Measurements from ENCODE around the gene SPINT1.

Gene SPINT1

DNA sequence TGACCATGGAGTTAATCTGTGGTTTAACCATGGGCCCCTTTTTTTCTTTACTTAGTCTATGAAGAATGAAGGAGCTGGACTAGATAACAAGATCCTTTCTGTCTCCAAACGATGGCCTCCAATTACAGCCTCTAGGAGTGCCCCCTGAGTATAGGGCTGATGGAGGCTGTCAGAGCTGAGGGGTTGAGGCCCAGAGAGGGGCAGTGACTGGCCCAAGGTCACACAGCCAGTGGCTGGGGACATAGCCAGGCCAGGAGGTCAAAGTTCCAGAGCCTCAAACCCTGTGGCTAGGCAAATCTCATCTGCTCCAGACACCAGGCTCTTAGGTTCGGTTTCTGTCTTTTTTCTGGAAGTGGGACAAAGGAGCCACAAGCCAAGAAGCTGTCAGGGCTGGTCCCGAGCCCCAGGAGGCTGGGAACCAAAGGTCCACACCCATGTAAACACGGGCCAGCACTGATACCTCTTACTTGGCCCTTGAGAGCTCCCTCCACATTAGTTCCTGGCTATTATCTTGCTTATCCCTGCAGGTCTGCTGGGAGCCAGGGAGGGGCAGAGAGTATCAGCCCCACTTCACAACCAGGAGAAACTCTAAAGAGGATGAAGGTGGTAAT lies 19.9 kb downstream of the SPINT1 start:
- FAIRE-seq, result no peak

DNA sequence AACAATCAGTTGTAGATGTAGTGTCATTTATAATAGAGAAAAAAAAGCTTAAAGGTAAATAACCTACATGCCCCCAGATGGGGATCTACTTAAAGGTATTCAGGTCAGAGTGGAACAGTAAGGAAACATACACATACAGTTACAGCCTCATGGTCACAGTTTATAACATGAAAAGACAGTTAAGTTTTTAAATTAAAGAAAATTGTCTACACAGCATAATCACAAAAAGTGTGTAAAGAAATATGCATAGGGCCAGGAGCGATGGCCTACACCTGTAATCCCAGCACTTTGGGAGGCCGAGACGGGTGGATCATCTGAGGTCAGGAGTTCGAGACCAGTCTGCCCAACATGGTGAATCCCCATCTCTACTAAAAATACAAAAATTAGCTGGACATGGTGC lies 23.4 kb downstream of the SPINT1 start:
- no peak for FAIRE-seq

DNA sequence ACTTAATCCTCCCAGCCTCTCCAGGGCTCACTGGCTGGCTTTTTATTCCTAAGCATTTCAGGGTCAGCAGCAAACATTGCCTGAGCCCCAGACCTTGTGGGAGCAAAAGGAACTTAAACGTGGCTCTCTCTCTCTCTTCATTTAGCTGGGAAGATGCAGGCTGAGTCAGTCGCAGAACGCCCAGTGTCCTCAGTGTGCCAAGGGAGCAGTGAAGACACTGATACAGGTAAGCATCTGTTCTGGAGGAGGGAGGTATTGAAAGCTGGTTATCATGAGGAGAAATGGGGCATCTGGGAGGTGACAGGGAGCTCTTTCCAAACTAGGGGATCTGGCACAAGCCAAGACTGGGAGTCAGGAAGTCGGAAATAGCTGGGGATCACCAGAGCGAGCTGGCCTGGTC lies 25.8 kb downstream of the SPINT1 start:
- no peak for FAIRE-seq

DNA sequence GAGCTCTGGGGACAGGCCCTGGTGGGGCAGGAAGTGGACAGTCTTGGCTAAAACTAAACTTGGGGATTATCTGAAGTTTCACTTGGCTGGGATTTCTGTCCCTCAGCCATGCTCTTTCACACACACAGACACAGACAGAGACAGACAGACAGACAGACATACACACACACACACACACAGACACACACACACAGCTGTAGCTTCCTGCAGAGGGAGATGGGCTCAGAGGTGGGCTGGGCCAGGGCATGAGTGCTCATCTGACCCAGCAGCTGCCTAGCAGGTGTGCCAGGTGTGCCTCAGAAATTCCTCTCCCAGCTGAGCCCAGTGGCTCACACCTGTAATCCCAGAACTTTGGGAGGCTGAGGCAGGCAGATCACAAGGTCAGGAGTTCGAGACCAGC lies 26.9 kb downstream of the SPINT1 start:
- no peak for FAIRE-seq

DNA sequence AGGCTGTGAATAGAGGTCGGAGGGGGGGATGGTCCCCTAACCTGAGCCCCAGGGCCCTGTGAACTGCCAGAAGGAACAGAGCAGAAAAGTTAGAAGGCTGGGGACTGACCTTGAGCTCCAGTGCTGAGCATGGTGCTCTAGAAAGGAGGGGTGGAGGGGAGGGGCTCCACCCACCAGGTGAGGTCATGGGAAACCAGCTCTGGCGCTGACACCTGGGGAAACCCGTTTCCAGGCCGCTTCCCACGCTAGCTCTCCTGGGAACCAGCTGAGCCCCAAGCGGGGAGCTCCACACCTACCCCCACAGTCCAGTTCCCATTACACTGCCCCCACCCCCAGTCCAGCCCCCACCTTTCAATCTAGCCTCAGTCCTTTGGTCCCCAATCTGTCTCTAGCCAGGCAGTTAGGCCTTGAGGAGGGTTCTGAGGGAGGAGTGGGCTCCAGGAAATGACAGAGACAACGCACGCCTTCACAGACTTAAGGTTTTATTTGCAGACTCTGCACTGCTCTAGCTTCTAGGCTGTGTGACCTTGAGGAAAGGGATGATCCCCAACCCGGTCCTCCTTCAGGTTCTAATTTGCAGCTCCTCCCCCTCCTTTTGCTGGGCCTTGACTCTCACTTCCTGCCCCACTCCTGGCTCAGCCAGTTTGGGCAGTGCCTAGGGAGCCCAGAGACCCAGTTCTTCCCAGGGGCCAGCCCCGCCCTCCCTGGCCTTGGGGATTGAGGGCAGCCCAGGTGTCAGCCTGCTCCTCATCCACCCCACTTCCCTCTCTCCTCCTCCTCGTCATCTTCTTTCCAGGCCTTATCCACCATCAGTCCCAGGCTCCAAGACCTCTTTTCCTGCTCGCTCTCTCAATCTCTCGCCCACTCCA lies 28.1 kb downstream of the SPINT1 start:
- no peak for FAIRE-seq

DNA sequence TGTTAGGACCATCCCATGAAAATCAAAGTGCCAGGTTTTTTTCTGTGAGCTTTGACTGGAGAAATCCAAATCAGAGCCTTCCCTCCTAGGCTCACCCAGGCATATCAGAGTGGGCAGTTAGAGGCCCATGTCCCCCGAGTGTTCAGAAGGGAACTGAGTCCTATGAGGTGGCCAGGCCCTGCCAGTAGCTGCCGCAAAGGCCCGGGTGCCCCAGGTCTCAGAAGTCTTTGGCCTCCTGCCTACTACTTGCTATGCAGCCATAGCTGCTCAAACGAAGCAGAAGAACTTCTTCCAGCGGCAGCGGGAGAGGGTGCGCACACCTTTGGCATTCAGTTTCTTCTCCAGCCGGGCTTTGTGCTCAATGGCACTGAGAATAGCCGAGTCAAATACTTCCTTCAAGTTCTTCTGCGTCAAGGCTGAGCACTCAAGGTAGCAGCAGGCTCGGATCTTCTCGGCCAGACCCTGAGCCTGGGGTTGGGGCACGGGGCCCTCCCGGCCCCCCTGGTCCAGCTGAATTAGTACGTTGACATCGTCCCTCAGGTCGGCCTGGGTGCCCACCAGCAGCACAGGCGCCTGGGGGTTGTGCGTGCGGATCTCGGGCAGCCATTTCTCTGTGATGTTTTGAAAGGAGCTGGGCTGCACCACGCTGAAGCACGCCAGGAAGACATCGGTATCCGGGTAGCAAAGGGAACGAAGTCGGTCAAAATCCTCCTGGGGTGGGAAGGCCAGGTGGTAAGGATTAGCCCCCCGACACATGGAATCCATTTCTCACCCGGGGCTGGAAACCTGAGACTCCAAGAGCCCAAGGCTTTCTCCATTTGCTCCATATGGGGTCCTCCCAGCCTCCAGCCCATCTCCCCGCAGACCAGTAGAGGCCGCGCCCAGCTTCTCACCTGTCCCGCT lies 29.2 kb downstream of the SPINT1 start:
- FAIRE-seq, result no peak

DNA sequence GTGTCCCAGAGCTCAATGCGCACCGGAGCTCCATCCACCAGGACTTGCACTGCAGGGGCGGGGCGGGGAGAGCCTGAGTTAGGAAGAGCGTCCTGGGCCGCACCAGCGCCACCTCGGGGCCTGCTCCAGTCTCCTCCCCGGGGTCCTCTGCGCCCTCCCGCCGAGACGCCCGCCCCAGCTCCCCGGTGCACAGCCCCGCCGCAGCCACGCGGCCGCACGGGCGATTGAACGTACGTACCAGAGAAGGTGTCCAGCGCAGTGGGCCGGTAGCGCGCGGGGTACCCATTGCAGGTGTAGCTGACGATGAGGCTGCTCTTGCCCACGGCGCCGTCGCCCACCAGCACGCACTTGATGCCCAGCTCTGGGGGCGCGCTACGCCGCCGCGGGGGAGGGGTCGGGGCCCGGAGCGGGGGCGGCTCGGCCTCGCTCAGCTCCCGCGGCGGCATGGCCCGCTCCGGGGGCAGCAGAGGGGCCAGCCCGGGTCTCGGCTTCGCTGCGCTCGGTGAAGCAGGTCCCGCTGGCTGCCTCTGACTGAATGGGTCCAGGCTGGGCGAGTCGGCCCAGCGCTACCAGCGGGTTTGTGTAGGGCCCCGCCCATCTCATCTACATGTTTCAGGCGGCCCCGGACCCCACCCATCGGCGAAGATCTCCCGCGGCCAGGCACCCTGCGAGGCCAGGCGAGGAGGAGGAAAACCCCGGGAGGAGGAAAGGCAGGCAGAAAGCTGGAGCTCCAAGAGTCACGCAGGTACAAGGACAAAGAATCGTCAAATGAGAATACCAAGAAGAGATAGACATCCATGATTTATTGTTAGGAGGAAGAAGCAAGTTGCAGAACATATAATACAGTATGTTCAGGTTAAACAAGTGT lies 30.1 kb downstream of the SPINT1 start, which contains the start of gene RHOV:
Gene RHOV, minus strand, starts transcription at position 541 of the 868 bp plus-strand sequence. Its CDS starts 95 bp downstream, at position 446.
- no peak for FAIRE-seq

DNA sequence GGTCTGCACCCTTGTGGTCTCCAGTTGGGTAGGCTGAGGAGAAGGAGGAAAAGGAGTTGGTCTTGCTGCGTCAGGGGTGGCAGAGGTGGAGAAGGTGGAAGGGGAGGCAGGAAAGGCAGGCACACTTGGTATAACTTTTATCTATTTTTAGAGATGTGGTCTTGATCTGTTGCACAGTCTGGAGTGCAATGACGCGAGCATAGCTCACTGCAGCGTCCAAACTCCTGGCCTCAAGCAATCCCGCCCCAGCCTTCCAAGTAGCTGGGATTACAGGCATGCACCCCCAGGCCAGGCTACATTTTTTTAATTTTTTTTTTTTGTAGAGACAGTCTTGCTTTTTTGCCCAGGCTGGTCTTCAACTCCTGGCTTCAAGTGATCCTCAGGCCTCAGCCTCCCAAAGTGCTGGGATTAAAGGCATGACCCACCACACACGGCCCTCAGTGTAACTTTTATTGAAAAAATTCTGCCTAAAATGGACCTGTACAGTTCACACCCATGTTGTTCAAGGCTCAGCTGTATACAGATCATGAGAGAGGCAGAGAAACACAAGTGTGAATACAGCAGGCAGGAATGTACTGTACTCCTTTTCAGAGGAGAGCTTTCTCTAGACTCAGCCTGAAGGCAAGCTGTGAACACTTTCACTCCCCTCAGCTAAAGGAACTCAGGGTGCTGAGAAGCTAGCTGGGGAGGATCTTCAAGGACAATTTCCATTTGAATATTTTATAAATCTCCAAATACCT lies 32.3 kb downstream of the SPINT1 start:
- no peak for FAIRE-seq

DNA sequence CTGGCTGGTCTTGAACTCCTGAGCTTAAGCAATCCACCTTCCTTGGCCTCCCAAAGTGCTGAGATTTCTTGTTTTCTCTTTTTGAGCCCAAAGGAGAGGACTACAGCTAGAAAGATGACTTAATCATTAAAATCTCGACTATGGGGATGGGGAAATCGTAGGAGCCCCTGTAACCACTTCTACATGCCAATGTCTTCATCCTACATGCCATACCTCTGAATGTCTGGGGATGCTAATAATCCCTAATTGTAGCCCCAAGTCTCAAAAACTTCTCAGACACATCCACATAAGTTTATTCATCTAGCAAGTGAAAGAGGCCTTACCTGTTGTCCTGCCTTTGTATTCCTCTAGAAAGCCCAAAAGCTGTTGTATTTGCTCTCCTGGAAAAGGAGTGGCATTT lies 33.8 kb downstream of the SPINT1 start:
- FAIRE-seq, result no peak

DNA sequence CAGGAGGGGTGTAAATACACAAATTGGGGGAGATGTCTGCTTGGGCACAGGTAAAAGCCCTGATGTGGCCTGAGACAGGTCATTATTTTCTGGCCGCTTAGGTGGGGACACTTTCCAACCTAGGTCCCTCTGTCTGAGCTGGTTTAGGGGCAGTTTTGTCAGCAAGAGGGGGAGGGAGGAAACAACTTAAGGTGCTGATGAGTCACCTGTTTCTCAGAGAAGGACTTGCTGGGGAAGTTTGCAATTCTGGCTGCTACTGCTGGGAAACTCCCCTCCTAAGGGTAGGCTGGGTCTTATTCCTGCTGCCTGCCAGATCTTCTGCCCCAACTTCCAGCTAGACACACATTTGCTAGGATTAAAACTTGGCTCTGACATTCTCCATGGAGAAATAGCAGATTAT lies 34.9 kb downstream of the SPINT1 start:
- FAIRE-seq, result no peak

DNA sequence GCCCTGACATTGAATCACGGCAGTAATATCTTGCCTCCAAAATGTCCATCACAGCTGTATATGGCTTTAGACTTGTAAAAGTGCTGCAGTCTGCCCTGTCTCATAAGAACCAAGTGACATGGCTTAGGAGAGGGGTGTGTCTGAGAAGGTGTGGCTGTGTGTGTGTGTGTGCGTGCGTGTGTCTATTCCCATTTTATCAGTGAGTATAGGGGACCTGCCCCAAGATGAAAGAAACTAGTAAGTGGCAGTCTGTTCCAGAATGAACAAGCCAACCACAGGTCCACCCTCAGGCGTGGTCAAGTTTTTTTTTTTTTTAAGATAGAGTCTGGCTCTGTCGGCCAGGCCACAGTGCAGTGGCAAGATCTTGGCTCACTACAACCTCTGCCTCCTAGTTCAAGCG lies 35.8 kb downstream of the SPINT1 start:
- no peak for FAIRE-seq

DNA sequence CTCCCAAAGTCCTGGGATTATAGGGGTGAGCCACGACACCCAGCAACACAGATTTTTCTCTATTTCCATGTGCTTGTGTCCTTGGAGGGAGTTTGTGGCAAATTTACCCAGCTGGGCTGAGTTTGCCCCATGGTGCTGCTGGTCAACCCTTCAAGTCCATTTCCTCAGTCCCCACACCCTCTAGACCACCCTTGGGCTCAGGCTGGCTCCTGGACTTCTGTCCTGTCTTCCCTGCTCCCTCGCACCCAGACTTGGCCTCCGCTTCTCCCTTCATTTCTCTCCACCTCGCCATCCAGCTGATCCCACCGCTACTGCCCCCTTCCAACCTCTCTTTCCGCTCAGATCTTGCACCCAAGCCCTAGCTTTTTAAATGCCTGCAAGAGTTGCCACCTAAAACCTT lies 37.5 kb downstream of the SPINT1 start:
- FAIRE-seq, result no peak

DNA sequence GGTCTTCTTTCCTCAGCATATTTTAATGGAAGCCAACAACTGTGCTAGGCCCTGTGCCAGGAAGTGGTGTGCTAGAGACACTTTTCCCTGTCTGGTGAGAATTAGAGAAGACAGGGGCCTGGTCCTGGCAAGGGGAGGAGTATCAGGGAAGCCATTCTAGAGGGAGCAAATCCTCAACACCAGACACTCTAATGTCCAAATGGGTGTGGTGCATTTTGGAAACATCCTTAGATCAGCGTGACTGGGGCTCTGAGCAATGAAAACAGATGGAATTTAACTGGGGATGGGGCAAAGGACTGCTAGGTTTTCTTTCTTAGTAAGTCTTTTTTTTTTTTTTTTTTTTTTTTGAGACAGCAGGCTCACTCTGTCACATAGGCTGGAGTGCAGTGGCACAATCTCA lies 42.7 kb downstream of the SPINT1 start:
- no peak for FAIRE-seq

DNA sequence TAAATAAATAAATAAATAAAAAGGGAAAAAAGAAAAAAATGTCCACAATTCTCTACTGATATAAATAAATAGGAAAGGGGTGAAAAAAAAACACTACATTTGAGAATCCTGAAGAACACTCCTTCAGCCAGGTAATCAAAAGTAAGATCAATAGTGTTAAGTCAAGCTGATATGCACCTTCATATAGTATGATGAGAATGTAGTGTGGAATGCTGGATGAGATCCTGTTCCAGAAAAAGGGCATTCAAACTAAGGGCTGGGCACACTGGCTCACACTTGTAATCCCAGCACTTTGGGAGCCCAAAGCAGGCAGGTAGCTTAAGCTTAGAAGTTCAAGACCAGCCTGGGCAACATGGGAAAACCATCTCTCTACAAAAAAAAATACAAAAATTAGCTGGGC lies 45.3 kb downstream of the SPINT1 start:
- FAIRE-seq, result no peak

DNA sequence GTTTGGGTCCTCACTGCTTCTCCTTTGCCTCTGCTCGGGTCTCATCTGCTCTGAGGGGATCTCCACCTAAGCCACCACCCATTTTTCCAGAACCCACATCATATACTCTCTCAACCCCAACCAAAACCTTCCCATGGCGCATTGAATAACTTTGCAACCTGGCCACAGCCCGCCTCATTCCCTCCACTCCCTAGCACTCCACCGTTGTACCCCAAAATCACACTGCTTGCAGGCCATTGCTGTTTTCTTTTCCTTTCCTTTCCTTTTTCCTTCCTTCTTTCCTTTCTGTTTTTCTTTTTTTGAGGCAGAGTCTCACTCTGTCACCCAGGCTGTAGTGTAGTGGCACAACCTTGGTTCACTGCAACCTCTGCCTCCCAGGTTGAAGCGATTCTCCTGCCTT lies 47.3 kb downstream of the SPINT1 start:
- no peak for FAIRE-seq

DNA sequence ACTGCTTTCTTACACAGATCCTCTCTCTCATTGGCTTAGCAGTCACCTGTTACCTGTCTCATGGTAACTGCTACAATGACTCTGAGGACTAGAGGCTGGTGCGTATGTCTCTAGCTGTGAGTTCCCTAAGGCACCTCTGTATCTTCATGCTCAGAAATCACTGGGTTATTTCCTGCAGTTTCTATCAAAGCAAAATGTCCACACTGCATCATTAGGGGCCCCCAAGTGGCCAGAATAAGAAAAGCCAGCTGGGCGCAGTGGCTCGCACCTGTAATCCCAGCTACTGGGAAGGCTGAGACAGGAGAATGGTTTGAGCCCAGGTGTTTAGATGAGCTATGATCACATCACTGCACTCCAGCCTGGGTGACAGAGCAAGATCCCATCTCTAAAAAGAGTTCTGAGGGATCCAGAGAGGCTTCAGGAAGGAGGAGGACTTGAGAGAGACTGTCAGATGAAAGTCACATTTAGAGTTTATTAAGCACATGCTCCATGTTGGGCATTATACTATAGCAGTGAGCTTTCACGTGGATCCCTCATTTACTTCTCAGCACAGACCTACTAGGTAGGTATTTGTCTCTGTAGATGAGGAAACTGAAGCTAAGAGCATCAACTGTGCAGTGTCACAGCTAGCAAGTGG lies 48.1 kb downstream of the SPINT1 start:
- no peak for FAIRE-seq

DNA sequence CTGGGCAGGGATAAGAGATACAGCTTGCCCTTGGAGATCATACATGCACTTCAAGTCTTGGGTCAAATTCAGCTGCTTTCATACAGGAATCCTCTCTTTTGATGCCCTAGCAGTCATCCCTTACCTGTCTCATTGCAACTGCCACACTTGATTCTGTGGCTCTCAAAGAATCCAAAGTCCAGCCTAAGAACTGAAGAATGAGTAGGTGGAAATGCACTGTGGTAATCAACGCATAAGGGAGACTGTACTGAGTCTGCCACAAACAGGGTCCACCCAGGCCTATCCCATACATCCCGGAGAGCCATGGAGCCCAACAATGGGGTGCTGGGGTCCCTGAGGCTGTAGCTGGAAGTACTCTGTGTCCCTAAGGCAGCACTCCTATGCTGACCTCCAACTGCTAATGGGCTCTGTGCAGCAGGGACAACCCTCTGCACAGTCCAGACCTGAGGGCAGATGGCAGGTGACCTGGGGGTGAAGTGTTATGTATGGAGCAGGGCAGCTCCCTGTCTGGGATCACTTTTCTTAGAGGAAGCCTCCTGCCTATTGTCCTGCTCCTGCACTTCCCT lies 48.7 kb downstream of the SPINT1 start:
- no peak for FAIRE-seq

DNA sequence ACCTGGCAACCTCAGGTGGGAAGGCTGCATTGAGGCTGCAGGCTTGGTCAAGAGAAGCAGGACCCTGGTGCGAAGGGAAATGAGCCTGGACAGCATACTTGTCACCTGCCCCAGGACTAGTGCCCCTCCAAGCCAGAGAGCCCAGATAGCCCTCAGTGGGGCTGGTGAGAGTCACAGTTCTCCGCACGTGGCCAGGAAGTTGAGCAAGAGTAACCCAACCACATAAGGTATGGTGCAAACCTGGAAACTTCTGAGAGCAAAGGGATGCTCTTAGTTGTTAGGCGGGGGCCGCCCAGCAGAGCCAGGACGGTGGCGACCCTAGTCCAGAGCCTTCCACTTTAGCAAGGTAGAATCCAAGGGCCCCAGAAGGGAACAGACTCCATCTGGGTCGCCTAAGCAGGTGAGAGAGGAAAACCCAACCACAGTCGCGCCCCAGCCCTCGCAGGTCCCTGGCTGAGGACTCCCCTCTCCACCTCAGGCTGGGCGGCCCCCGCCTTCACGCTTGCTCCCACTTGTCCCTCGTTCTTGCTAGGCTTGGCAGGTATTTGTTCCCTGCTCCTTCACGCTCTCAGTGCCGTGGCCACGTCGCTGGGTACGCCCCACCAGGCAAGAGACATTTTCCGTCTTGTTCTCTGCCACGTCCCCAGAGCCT lies 49.3 kb downstream of the SPINT1 start:
- no peak for FAIRE-seq

DNA sequence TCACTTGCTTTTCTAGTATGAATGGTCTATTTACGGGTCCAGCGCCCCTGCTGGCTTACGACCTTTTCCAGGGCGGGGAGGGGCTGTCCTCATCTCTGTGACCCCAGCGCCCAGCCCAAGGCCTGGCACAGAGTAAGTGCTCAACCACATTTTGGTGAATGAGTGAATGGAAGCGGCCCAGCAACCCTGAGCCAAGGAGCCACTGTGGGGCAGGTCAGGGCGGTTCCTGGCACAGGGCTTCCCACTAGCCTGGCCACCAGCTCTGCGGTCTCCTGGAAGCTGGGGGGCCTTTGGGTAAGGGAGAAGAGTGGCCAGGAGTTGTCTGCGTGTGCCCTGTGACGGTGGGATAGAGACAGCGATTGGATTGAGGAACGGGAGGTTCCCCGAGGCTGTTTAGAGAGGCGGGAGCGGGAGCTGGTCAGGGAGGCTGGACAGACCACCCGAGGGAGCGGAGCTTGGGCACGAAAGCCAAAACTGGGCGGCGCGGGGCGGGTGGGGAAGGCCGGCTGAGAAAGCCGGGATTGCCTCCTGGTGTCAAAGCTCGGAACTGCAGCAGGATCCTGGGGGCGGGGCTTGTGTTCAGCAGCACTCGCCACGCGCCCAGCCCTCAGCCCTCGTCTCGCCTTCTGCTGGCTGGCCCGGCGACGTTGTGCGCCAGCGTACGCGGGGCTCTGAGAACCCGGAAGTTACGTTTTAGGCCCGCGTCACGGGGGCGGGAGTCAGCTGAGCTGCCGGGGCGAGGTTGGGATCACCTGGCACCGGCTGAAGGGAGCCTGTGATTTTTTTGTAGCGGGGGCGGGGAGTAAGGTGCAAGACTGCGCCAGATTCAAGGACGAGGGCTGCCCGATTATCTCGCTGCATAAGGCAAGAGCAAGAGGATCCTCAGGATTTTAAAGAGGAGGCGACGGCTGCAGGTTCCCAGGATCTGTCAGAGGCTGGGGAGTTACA lies 50.2 kb downstream of the SPINT1 start, which contains the start of gene VPS18:
Gene VPS18, plus strand, starts transcription at position 718 of the 948 bp plus-strand sequence. CDS start 319 bp downstream, outside the sequence.
- FAIRE-seq, result no peak
